GM06990 (cell line): Measurements from ENCODE around the gene TMIE.

Source experiments
- DNase-seq: peaks from one replicate; pipeline ENCODE4 v3.0.0-alpha.2; 2011; ENCODE audit not compliant: insufficient read length; ENCODE audit errors: extremely low read depth
- H3K27me3 ChIP-seq: replicated peaks from 2 replicates; pipeline ENCODE4 v1.6.0; 2011; ENCODE audit warnings: low read length; ENCODE audit not compliant: control insufficient read depth, insufficient read depth
- H3K36me3 ChIP-seq: 2 replicates; pipeline ENCODE4 v1.5.1; 2011; ENCODE audit warnings: low read length; ENCODE audit not compliant: control insufficient read depth, insufficient read depth
- H3K4me3 ChIP-seq: replicated peaks from 2 replicates; pipeline ENCODE4 v1.5.1; 2011; ENCODE audit warnings: low read depth, mild to moderate bottlenecking, control low read depth, low read length
- TF ChIP-seq, protein P1 (sequence below): IDR thresholded peaks from 2 replicates; pipeline ENCODE4 v1.5.1; 2011; ENCODE audit warnings: low read length, control low read depth, mild to moderate bottlenecking, inconsistent platforms; ENCODE audit not compliant: insufficient read depth, poor library complexity, severe bottlenecking

Gene TMIE, protein sequence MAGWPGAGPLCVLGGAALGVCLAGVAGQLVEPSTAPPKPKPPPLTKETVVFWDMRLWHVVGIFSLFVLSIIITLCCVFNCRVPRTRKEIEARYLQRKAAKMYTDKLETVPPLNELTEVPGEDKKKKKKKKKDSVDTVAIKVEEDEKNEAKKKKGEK

GRCh38 chr3:46701181-46701939, at the start of gene TMIE:
Gene TMIE, plus strand, starts transcription at chr3:46701392. Its CDS starts 96 bp downstream, at chr3:46701488.
- H3K27me3 ChIP-seq, result no peaks in the 10 kb centered on the region
- TF ChIP-seq, protein P1, sequence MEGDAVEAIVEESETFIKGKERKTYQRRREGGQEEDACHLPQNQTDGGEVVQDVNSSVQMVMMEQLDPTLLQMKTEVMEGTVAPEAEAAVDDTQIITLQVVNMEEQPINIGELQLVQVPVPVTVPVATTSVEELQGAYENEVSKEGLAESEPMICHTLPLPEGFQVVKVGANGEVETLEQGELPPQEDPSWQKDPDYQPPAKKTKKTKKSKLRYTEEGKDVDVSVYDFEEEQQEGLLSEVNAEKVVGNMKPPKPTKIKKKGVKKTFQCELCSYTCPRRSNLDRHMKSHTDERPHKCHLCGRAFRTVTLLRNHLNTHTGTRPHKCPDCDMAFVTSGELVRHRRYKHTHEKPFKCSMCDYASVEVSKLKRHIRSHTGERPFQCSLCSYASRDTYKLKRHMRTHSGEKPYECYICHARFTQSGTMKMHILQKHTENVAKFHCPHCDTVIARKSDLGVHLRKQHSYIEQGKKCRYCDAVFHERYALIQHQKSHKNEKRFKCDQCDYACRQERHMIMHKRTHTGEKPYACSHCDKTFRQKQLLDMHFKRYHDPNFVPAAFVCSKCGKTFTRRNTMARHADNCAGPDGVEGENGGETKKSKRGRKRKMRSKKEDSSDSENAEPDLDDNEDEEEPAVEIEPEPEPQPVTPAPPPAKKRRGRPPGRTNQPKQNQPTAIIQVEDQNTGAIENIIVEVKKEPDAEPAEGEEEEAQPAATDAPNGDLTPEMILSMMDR, result no peak
- no peak within 1 kb of the TSS for H3K4me3 ChIP-seq
- no peaks in the 10 kb centered on the region for H3K36me3 ChIP-seq
- no peak for DNase-seq

GRCh38 chr3:46655271-46655670, 45.9 kb upstream of the TMIE start:
- TF ChIP-seq, protein P1, result no peak

GRCh38 chr3:46656778-46657556, 44.2 kb upstream of the TMIE start:
- Histone ChIP-seq H3K4me3 (no peak overlapping the region), H3K27me3 (no peaks in the 10 kb centered on the region; the same call in 1 of the 2 replicates), H3K36me3 (no peaks in the 10 kb centered on the region)
- DNase-seq, result no peak
- TF ChIP-seq, protein P1, result no peak

More at GRCh38 chr3:46655271-46655670, 45.9 kb upstream of the TMIE start:
- Histone ChIP-seq H3K4me3 (no peak overlapping the region), H3K36me3 (no peaks in the 10 kb centered on the region), H3K27me3 (no peaks in the 10 kb centered on the region)
- no peak for DNase-seq

- no peak for DNase-seq
- Histone ChIP-seq H3K36me3 (no peaks in the 10 kb centered on the region), H3K4me3 (no peak overlapping the region), H3K27me3 (peaks cover 3% of the 10 kb centered on the region)
- TF ChIP-seq, protein P1, result no peak
Observed at GRCh38 chr3:46659285-46659684, 41.9 kb upstream of the TMIE start.

DNA sequence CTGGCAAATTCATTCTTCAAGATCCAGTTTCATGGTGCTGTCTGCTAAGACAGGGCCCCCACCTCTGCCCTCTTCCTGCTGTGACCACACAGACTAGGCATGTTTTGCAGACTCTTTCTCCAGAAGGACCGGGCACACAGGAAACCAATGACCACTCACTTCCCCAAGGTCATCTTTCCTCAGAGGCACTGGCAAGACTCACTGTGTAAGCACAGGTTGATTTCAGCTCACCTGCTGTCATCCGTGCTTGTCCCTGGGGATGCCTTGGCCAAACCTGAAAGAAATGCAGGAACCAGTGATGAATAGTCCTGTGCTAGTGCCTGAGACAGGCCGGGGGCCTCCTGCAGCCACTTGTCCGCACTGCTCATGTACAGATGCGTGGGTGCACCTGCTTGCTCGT, 41.2 kb upstream of the TMIE start:
- Histone ChIP-seq H3K36me3 (no peaks in the 10 kb centered on the region), H3K4me3 (no peak overlapping the region), H3K27me3 (peaks cover 3% of the 10 kb centered on the region)
- no peak for DNase-seq
- TF ChIP-seq, protein P1, result no peak
